T-cell (primary cell): ENCODE results near the gene STK39. TPM values are rescaled to one million over a fixed set of nuclear protein-coding genes. Genes with fewer than 3 reads are reported as not detected.

Source experiments
- ATAC-seq, 4 experiments: fragments of 200-7000 bp in 3 of 4; fragments of 150-1000 bp in 1 of 4; cut with Tn5 transposase; replicated peaks in 1 of 4; 1 replicate in 3 of 4; 2 replicates in 1 of 4; pipeline ENCODE4 v1.10.0; 2021; ENCODE audit warnings: moderate library complexity in 3 of 4, mild to moderate bottlenecking in 2 of 4, moderate number of reproducible peaks in 1 of 4
- CTCF ChIA-PET, 2 donors: fragments of 300-600 bp; sonication (Branson Sonifier 250); formaldehyde crosslinking; loops; one replicate each; lab custom pipeline; 2022; ENCODE audit warnings: antibody characterized with exemption in 2 of 2; lab: Charles Lee
- POLR2A ChIA-PET, 2 donors: fragments of 300-600 bp; sonication (Branson Sonifier 250); formaldehyde crosslinking; loops; one replicate each; lab custom pipeline; 2022; ENCODE audit warnings: antibody characterized with exemption in 2 of 2; lab: Charles Lee
- DNase-seq, 35 experiments: peaks; one replicate each; pipeline versions ENCODE4 v3.0.0 to v3.0.0-alpha.2; 2013 to 2023
- H3K27ac ChIP-seq: one replicate; pipeline ENCODE4 v1.5.1; 2013; ENCODE audit warnings: low read length
- H3K27me3 ChIP-seq, 2 experiments: replicated peaks in 1 of 2; 1 replicate in 1 of 2; 2 replicates in 1 of 2; pipeline versions ENCODE4 v1.6.1 to v1.7.0; 2013; ENCODE audit warnings: low read length in 1 of 2, mixed read lengths in 1 of 2; ENCODE audit not compliant: control insufficient read depth in 2 of 2, insufficient read depth in 2 of 2; ENCODE audit errors: extremely low read depth in 1 of 2
- H3K36me3 ChIP-seq, 2 donors: 1 replicate in 1 of 2; 2 replicates in 1 of 2; pipeline versions ENCODE4 v1.6.1 to v1.7.0; 2013; ENCODE audit warnings: low read length in 1 of 2; ENCODE audit not compliant: control insufficient read depth in 2 of 2, insufficient read depth in 1 of 2; ENCODE audit errors: extremely low read depth in 1 of 2
- H3K4me1 ChIP-seq, 2 experiments: 1 replicate in 1 of 2; 2 replicates in 1 of 2; pipeline versions ENCODE4 v1.6.1 to v1.7.0; 2013; ENCODE audit warnings: low read length in 2 of 2, mixed read lengths in 1 of 2; ENCODE audit not compliant: insufficient read depth in 2 of 2, control insufficient read depth in 1 of 2; ENCODE audit errors: extremely low read depth in 1 of 2
- H3K4me3 ChIP-seq, 2 donors: 1 replicate in 1 of 2; 2 replicates in 1 of 2; pipeline versions ENCODE4 v1.5.1 to v1.7.0; 2013; ENCODE audit warnings: mild to moderate bottlenecking in 2 of 2, low read length in 1 of 2, moderate library complexity in 1 of 2; ENCODE audit not compliant: control insufficient read depth in 1 of 2; ENCODE audit errors: extremely low read depth in 1 of 2
- H3K9me3 ChIP-seq: 2 replicates; pipeline ENCODE4 v1.7.0; 2013
- H3K27ac Mint-ChIP-seq, 2 donors: one replicate each; pipeline ENCODE4 v1.8.0; 2020 to 2021; ENCODE audit warnings: mild to moderate bottlenecking in 2 of 2, mixed read lengths in 2 of 2
- H3K27me3 Mint-ChIP-seq, 2 donors: one replicate each; pipeline ENCODE4 v1.8.0; 2021 to 2022; ENCODE audit warnings: mixed read lengths in 2 of 2
- H3K36me3 Mint-ChIP-seq: one replicate; pipeline ENCODE4 v1.8.0; 2021; ENCODE audit warnings: mixed read lengths
- H3K4me1 Mint-ChIP-seq, 3 donors: one replicate each; pipeline ENCODE4 v1.8.0; 2020 to 2022; ENCODE audit warnings: mixed read lengths in 3 of 3, mild to moderate bottlenecking in 1 of 3
- H3K4me3 Mint-ChIP-seq, 3 donors: one replicate each; pipeline ENCODE4 v1.8.0; 2020 to 2022; ENCODE audit warnings: mild to moderate bottlenecking in 3 of 3, mixed read lengths in 3 of 3, moderate library complexity in 3 of 3
- H3K9me3 Mint-ChIP-seq, 3 donors: one replicate each; pipeline ENCODE4 v1.8.0; 2020 to 2022; ENCODE audit warnings: mixed read lengths in 3 of 3
- WGBS: methylation state at CpG from one replicate; pipeline ENCODE4 v1.1.5; 2013; ENCODE audit warnings: missing lambda C conversion rate; ENCODE audit not compliant: insufficient coverage; 5-methylcytosine and 5-hydroxymethylcytosine counted together
- total RNA-seq, 35 experiments: library from RNA in 6 of 35; stranded (reverse) in 6 of 35; fragments of 120-200 nt in 1 of 35; gene quantifications; one replicate each; pipeline versions ENCODE4 v1.2.1 to v1.2.4 and lab custom pipeline; 2013 to 2026

STK39 gene
- total RNA-seq, 5 donors from 2014 or later (not counting 1 experiment from before 2014, with no cell fraction given) = 15.4 to 25.8 (median 21.0) TPM

GRCh38 chr2:168034616-168035015, 212.8 kb downstream of the STK39 start:
- ATAC-seq (no peak), DNase-seq (no peak)
- no peaks in the 10 kb centered on the region for H3K9me3 Mint-ChIP-seq
- peaks cover 5 to 26% (median 14%) of the 10 kb centered on the region in 3 donors for H3K4me1 Mint-ChIP-seq
- Histone ChIP-seq H3K4me1 (peaks cover 0 to 5% of the 10 kb centered on the region in 2 experiments), H3K9me3 (no peaks in the 10 kb centered on the region), H3K27me3 (no peaks in the 10 kb centered on the region), H3K36me3 (peaks cover 0 to 5% of the 10 kb centered on the region in 2 donors), H3K4me3 (no peak overlapping the region), H3K27ac (no peak overlapping the region)
- no peaks in the 10 kb centered on the region for H3K27me3 Mint-ChIP-seq
- 100% methylated on average over 3 of the region's 5 CpGs for WGBS
- no peak overlapping the region for H3K27ac Mint-ChIP-seq
- ChIA-PET CTCF (interaction anchor here in 1 of 2 donors (0.6 kb wide), 1 partner anchor 84 kb away, joined by 5 read pairs; no protein-coding TSS in a partner anchor), POLR2A (no interaction called here)
- H3K4me3 Mint-ChIP-seq = no peak overlapping the region
- peaks cover 66% of the 10 kb centered on the region for H3K36me3 Mint-ChIP-seq

DNA sequence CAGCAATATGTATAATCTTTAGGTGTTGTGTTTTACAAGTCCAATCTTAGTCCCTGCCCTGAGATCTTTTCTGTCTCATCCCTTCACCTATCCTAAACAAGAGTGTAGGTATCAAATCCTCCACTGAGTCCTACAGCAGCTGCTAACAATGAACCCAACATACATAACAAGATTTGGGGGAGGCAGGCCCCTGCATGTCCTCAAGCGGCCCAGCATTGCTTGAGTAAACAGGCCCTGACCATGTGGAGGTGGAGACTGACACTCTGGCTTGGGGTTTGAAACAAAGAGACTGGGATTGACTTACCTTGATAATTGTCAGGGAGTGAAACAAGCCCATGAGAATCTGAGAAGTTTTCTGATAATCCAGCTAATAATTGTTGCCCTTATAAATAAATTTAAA, 213.4 kb downstream of the STK39 start:
- ChIA-PET CTCF (no interaction called here), POLR2A (no interaction called here)
- no peak overlapping the region for H3K4me3 ChIP-seq
- Mint-ChIP-seq H3K9me3 (no peaks in the 10 kb centered on the region), H3K27me3 (no peaks in the 10 kb centered on the region), H3K36me3 (peaks cover 66% of the 10 kb centered on the region), H3K4me3 (no peak overlapping the region), H3K4me1 (peaks cover 5 to 26% (median 14%) of the 10 kb centered on the region in 3 donors), H3K27ac (no peak overlapping the region)
- ATAC-seq (no peak), DNase-seq (no peak)
- no CpG with 5 or more reads among the region's 1 CpG for whole genome bisulfite sequencing
- H3K4me1 ChIP-seq = peaks cover 0 to 5% of the 10 kb centered on the region in 2 experiments
- no peaks in the 10 kb centered on the region for H3K9me3 ChIP-seq
- peaks cover 0 to 5% of the 10 kb centered on the region in 2 donors for H3K36me3 ChIP-seq
- H3K27ac ChIP-seq = no peak overlapping the region
- H3K27me3 ChIP-seq = no peaks in the 10 kb centered on the region

DNA sequence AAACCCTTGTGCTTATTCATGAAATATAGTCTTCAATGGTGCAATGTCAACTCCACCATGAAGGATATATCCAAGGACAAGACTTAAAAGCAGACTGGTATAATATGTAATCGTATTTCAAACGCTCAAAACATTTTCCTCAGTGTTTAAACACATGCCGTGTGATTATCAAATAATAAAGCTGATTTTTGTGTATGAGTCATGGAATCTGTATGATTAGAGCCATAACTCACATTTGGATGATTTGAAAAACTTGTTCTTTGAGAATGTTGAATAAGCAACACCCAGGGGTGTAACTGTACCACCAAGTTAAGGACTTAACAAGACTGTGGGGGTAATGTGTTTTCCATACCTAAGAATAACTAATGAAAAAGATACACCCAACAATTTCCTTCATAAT, 215.3 kb downstream of the STK39 start:
- H3K27me3 ChIP-seq = no peaks in the 10 kb centered on the region
- peaks cover 0 to 9% of the 10 kb centered on the region in 2 donors for H3K36me3 ChIP-seq
- no peak overlapping the region for H3K27ac Mint-ChIP-seq
- H3K9me3 Mint-ChIP-seq = no peaks in the 10 kb centered on the region
- H3K4me1 ChIP-seq = peaks cover 0 to 5% of the 10 kb centered on the region in 2 experiments
- POLR2A ChIA-PET = no interaction called here
- CTCF ChIA-PET = no interaction called here
- peaks cover 62% of the 10 kb centered on the region for H3K36me3 Mint-ChIP-seq
- H3K27ac ChIP-seq = no peak overlapping the region
- no peak for DNase-seq
- H3K4me3 ChIP-seq = no peak overlapping the region
- H3K27me3 Mint-ChIP-seq = no peaks in the 10 kb centered on the region
- WGBS = 100% methylated on average over 1 of the region's 3 CpGs
- peaks cover 5 to 14% (median 13%) of the 10 kb centered on the region in 3 donors for H3K4me1 Mint-ChIP-seq
- no peak for ATAC-seq
- no peaks in the 10 kb centered on the region for H3K9me3 ChIP-seq
- H3K4me3 Mint-ChIP-seq = no peak overlapping the region

DNA sequence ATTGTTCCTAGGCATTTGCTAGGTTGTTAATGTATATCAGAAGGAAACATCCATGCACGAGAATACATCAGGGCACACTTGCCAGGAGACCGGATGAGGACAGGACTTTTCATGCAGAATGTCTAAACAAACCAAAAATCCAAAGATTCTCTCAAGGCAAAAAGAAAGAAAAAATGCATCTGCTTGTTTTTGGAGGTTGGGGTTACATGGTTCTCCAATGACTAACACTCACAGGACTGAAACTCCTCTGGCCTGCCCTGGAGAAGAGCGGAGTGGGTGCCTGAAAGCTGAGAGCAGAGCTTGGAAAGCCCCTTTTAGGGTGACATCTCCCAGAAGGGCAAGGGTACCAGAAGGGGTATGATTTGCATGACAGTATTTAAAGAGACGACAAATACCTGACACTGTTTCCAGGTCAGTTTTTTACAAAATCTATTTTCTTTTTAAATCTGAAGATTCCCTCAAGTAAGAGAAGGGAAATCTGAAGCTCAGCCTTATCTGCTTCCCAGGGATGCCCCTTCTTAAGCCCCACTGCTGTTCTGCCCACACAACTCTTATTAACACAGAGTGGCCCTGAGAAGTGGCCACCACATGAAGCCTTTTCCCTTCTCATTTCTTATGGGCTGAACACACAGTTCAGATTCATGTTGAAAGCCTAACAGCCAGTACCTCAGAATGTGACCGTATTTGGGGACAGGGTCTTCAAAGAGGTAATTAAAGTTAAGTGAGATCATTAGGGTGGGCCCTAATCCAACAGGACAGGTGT, 216.4 kb downstream of the STK39 start:
- Mint-ChIP-seq H3K27ac (no peak overlapping the region), H3K4me1 (peaks cover 0 to 14% (median 7%) of the 10 kb centered on the region in 3 donors), H3K27me3 (no peaks in the 10 kb centered on the region), H3K4me3 (no peak overlapping the region), H3K9me3 (no peaks in the 10 kb centered on the region), H3K36me3 (peaks cover 62% of the 10 kb centered on the region)
- ChIA-PET POLR2A (no interaction called here), CTCF (no interaction called here)
- Histone ChIP-seq H3K4me3 (no peak overlapping the region), H3K9me3 (no peaks in the 10 kb centered on the region), H3K36me3 (peaks cover 0 to 17% of the 10 kb centered on the region in 2 donors), H3K27me3 (no peaks in the 10 kb centered on the region), H3K27ac (no peak overlapping the region), H3K4me1 (peaks cover 0 to under 1% of the 10 kb centered on the region in 2 experiments)
- no peak for DNase-seq
- ATAC-seq = no peak
- no CpG with 5 or more reads among the region's 5 CpGs for WGBS

- no peak overlapping the region for H3K4me3 Mint-ChIP-seq
- ChIA-PET POLR2A (no interaction called here), CTCF (no interaction called here)
- WGBS = no CpG with 5 or more reads among the region's 1 CpG
- no peak overlapping the region for H3K27ac ChIP-seq
- peaks cover 62% of the 10 kb centered on the region for H3K36me3 Mint-ChIP-seq
- no peaks in the 10 kb centered on the region for H3K27me3 ChIP-seq
- H3K9me3 Mint-ChIP-seq = no peaks in the 10 kb centered on the region
- H3K4me3 ChIP-seq = no peak overlapping the region
- DNase-seq = no peak
- no peak overlapping the region for H3K27ac Mint-ChIP-seq
- peaks cover 0 to 23% of the 10 kb centered on the region in 2 donors for H3K36me3 ChIP-seq
- H3K4me1 Mint-ChIP-seq = peaks cover 0 to 8% (median 0%) of the 10 kb centered on the region in 3 donors
- H3K9me3 ChIP-seq = no peaks in the 10 kb centered on the region
- ATAC-seq = no peak
- H3K4me1 ChIP-seq = no peaks in the 10 kb centered on the region
- no peaks in the 10 kb centered on the region for H3K27me3 Mint-ChIP-seq
Measured at GRCh38 chr2:168029071-168029470, 218.3 kb downstream of the STK39 start.

DNA sequence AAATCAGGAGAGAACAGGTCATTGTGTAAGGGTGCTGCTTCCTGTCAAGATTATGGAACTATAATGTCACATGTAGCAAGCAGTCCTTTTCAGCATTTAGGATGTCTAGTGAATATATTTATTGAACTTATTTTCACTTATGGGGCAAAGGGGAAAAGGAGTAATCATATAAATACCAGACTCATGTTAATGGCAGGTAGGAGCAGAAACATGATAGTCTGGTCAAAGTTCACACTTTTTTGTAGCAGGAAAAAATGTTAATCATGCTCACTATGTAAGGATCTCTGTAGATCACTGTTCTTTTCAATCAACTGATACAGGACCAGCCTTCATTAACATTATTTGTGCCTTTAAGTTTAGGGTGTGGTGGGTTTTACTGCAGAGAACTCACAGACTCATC, 219.0 kb downstream of the STK39 start:
- Mint-ChIP-seq H3K9me3 (no peaks in the 10 kb centered on the region), H3K36me3 (peaks cover 58% of the 10 kb centered on the region), H3K4me3 (no peak overlapping the region), H3K4me1 (peaks cover 0 to 8% (median 0%) of the 10 kb centered on the region in 3 donors), H3K27me3 (no peaks in the 10 kb centered on the region), H3K27ac (no peak overlapping the region)
- Histone ChIP-seq H3K27ac (no peak overlapping the region), H3K36me3 (peaks cover 0 to 25% of the 10 kb centered on the region in 2 donors), H3K27me3 (no peaks in the 10 kb centered on the region), H3K4me3 (no peak overlapping the region), H3K9me3 (no peaks in the 10 kb centered on the region), H3K4me1 (no peaks in the 10 kb centered on the region)
- no peak for DNase-seq
- CTCF ChIA-PET = no interaction called here
- ATAC-seq = no peak
- POLR2A ChIA-PET = no interaction called here
